Esophagus (tissue), 2 donors: ENCODE measurements around the gene VPS4A. TPM values are rescaled to one million over a fixed set of nuclear protein-coding genes. Genes with fewer than 3 reads are reported as not detected.

ENCODE experiments used
- H3K27ac ChIP-seq, 2 donors: one replicate each; pipeline ENCODE4 v1.5.1; 2013; ENCODE audit warnings: low read depth in 2 of 2, mild to moderate bottlenecking in 2 of 2, inconsistent platforms in 1 of 2, low read length in 1 of 2, moderate library complexity in 1 of 2
- H3K27me3 ChIP-seq, 2 donors: one replicate each; pipeline ENCODE4 v1.6.1; 2013; ENCODE audit warnings: low read length in 2 of 2, control low read depth in 1 of 2, mild to moderate bottlenecking in 1 of 2; ENCODE audit not compliant: insufficient read depth in 2 of 2, control insufficient read depth in 1 of 2
- H3K36me3 ChIP-seq, 2 donors: one replicate each; pipeline ENCODE4 v1.6.1; 2013; ENCODE audit warnings: low read length in 1 of 2; ENCODE audit not compliant: control insufficient read depth in 2 of 2, insufficient read depth in 2 of 2
- H3K4me1 ChIP-seq, 2 donors: one replicate each; pipeline ENCODE4 v1.6.1; 2013; ENCODE audit warnings: low read length in 1 of 2; ENCODE audit not compliant: control insufficient read depth in 2 of 2, insufficient read depth in 2 of 2
- H3K4me3 ChIP-seq, 2 donors: one replicate each; pipeline ENCODE4 v1.5.1; 2013; ENCODE audit warnings: low read length in 2 of 2, mild to moderate bottlenecking in 2 of 2, low read depth in 1 of 2, moderate library complexity in 1 of 2
- H3K9me3 ChIP-seq, 2 donors: one replicate each; pipeline ENCODE4 v1.6.1; 2013; ENCODE audit warnings: mild to moderate bottlenecking in 2 of 2, low read depth in 1 of 2, low read length in 1 of 2, moderate library complexity in 1 of 2; ENCODE audit not compliant: control insufficient read depth in 2 of 2, insufficient read depth in 1 of 2
- WGBS, 2 donors: extraction: QIAGEN DNeasy Blood & Tissue Kit; methylation state at CpG; one replicate each; pipeline ENCODE4 v1.1.7; 2013; 5-methylcytosine and 5-hydroxymethylcytosine counted together
- polyA plus RNA-seq, 2 donors: library from polyadenylated mRNA; stranded (reverse); fragments of 200-250 nt; gene quantifications; one replicate each; pipeline ENCODE4 v1.2.3, GENCODE V29; 2013
- donor health status: healthy with polysubstance abuse.
- donor health status: Bipolar disorder and iron deficiency.

Gene VPS4A
- 10 to 100 TPM; 24.1 to 24.4 TPM for polyA plus RNA-seq

DNA sequence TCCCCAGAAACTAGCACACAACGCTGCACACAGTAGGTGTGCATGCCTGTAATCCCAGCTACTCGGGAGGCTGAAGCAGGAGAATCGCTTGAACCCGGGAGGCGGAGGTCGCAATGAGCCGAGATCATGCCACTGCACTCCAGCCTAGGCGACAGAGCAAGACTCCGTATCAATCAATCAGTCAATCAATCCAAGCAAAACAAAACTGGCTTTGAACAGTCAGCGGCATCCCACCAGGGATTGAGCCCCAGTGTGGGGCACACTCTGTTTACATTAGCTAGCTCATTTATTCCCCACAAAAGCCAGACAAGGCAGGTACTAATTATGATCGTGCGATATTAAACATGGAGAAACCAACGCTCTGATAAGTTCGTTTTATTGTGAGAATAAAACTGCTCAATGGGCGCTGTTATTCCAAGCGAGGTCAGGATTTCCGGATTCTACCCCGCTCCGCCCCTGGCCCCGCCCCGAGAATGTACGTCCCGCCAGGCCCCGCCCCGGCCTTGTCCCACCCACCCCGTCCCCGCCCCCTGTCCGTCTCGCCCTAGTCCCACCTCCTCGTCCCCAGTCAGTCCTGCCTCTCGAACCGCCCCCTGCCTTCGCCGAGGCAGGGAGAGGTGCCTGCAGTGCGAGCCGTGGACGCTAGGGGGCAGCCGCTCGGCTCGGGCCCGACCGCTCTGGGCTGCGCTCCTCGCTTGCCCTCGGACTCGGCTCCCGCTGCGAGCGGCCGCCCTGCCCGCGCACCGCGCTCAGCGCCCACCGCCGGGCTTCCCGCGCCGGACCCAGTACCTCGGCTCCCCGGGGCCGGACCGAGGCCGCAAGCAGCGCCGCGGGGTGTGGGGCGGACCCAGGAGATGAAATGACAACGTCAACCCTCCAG lies at the start of gene VPS4A:
Gene VPS4A, plus strand, starts transcription at position 698 of the 880 bp plus-strand sequence. Its CDS starts 162 bp downstream, at position 860.
- Histone ChIP-seq H3K27ac (peak within 1 kb of the TSS; percentile 87 to 95), H3K4me3 (peak within 1 kb of the TSS; percentile 70 to 89), H3K27me3 (no peaks in the 10 kb centered on the region), H3K36me3 (peaks cover 2 to 10% of the 10 kb centered on the region in 2 donors), H3K9me3 (no peaks in the 10 kb centered on the region), H3K4me1 (peaks cover 0 to 3% of the 10 kb centered on the region in 2 donors)
- 8 to 9% methylated on average over 70 of the region's 70 CpGs for WGBS, 2 donors

DNA sequence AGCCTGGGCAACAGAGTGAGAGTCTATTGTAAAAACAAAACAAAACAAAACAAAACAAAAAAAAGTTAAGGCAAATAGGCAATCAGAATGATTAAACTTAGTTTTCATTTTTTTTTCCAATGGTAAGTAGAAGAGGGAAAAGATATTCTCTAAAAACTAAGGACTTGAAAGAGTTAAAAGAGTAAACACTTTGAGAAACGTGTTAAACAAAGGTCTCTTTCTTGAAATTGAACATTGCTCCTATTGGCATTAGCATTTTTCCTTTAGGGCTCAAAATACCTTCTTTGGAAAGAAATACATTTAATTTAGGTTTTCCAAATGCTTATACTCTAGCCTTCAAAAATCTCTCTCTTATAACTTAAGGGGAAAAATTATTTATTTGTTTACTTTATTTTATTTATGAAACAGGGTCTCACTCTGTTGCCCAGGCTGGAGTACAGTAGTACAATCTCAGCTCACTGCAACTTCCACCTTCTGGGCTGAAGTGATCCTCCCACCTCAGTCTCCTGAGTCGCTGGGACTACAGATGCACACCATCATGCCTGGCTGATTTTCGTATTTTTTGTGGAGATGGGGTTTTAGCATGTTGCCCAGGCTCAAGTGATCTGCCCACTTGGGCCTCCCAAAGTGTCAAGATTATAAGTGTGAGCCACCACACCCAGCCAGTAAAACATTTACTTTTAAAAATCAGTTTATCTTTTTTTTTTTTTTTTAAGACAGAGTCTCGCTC lies 44.7 kb upstream of the VPS4A start:
- Histone ChIP-seq H3K9me3 (no peaks in the 10 kb centered on the region), H3K36me3 (peaks cover 0 to 3% of the 10 kb centered on the region in 2 donors), H3K27ac (no peak overlapping the region), H3K4me3 (no peak overlapping the region), H3K27me3 (no peaks in the 10 kb centered on the region), H3K4me1 (no peaks in the 10 kb centered on the region)
- 55 to 73% methylated on average over 4 of the region's 4 CpGs for WGBS, 2 donors

- Histone ChIP-seq H3K4me3 (no peak overlapping the region), H3K9me3 (no peaks in the 10 kb centered on the region), H3K4me1 (no peaks in the 10 kb centered on the region), H3K27me3 (no peaks in the 10 kb centered on the region), H3K36me3 (peaks cover 0 to 3% of the 10 kb centered on the region in 2 donors), H3K27ac (no peak overlapping the region)
- 89 to 91% methylated on average over 4 of the region's 4 CpGs for WGBS, 2 donors
Observed at GRCh38 chr16:69267633-69268032, 43.5 kb upstream of the VPS4A start.

GRCh38 chr16:69270395-69270794 lies 40.8 kb upstream of the VPS4A start:
- WGBS, 2 donors, result 76 to 85% methylated on average over 3 of the region's 3 CpGs
- peaks cover 0 to 2% of the 10 kb centered on the region in 2 donors for H3K36me3 ChIP-seq
- no peaks in the 10 kb centered on the region for H3K27me3 ChIP-seq
- H3K4me3 ChIP-seq, result no peak overlapping the region
- H3K9me3 ChIP-seq, result no peaks in the 10 kb centered on the region
- H3K4me1 ChIP-seq, result no peaks in the 10 kb centered on the region
- H3K27ac ChIP-seq, result no peak overlapping the region

DNA sequence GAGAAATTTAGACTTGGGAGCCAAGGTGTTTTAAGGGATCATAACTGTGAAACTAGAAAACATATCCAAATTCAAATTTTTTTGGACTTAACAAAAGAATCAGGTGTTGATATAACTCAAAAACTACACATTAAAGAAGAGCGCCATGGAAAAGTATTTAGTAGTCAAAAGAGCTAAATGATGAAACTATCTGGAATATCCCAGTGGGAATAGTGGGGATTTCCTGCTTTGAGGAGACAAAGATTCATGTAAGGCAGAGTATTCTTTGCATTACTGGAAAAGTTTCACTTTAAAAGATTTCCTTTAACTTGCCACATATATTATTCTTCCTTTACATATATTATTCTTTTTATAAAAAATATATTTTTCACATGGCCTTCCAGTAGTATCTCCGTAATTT lies 40.3 kb upstream of the VPS4A start:
- WGBS, 2 donors, result 90 to 96% methylated on average over 2 of the region's 2 CpGs
- Histone ChIP-seq H3K27me3 (no peaks in the 10 kb centered on the region), H3K36me3 (peaks cover 0 to 2% of the 10 kb centered on the region in 2 donors), H3K4me3 (no peak overlapping the region), H3K27ac (no peak overlapping the region), H3K9me3 (no peaks in the 10 kb centered on the region), H3K4me1 (no peaks in the 10 kb centered on the region)

- Histone ChIP-seq H3K36me3 (peaks cover 0 to 2% of the 10 kb centered on the region in 2 donors), H3K4me3 (no peak overlapping the region), H3K4me1 (no peaks in the 10 kb centered on the region), H3K27ac (no peak overlapping the region), H3K27me3 (no peaks in the 10 kb centered on the region), H3K9me3 (no peaks in the 10 kb centered on the region)
- 76 to 88% methylated on average over 4 of the region's 4 CpGs for WGBS, 2 donors
Observed at GRCh38 chr16:69273009-69273408, 38.1 kb upstream of the VPS4A start.

GRCh38 chr16:69274699-69275235 lies 36.4 kb upstream of the VPS4A start:
- Histone ChIP-seq H3K4me3 (no peak overlapping the region), H3K27ac (no peak overlapping the region), H3K4me1 (no peaks in the 10 kb centered on the region), H3K9me3 (no peaks in the 10 kb centered on the region), H3K36me3 (peaks cover 0 to 2% of the 10 kb centered on the region in 2 donors), H3K27me3 (no peaks in the 10 kb centered on the region)
- WGBS, 2 donors, result 68 to 72% methylated on average over 4 of the region's 4 CpGs

DNA sequence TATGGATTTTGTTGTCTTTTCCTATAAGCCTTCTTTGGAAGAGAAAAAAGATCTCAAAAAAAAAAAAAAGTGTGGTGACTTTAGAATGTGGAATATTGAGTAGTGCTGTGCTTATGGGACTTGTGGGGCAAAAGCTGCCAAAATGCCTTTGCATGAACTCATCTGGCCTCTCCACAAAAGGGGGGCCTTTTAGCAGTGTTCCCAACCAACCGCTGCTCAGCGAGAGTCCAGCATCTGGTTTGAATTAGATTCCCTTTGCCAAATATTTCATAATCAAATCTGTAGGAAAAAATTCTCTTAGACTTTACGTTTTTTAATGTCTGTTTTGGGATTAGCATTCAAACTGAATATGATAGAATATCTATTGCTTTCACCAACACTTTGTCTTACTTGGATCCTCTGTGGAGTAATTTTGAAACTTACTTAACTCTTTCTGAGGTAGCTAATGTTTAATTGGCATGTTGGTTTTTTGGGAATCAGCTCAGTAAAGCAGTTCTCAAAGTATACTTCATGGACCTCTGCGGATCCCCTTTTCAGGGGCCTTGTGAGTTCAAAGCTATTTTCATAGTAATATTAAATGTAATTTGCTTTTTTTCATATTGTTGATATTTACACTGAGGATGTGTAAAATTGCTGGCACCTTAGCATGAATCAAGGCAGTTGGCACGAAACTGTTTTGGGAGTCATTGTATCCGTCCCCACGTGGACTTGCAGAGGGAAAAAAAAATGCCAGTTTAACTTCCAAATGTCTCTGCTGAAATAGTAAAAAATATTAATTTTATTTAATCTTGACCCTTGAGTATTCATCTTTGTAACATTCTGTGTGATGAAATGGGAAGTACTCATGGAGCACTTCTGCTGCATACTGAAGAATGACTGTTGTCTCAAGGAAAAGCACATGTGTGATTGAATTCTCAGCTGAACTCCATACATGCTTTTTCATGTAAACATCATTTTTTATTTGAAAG lies 34.7 kb upstream of the VPS4A start:
- no peaks in the 10 kb centered on the region for H3K9me3 ChIP-seq
- peak overlapping the region in 1 of 2 donors; percentile 6 for H3K27ac ChIP-seq
- H3K36me3 ChIP-seq, result peaks cover 0 to 2% of the 10 kb centered on the region in 2 donors
- H3K4me3 ChIP-seq, result no peak overlapping the region
- WGBS, 2 donors, result 41 to 50% methylated on average over 7 of the region's 7 CpGs
- no peaks in the 10 kb centered on the region for H3K4me1 ChIP-seq
- no peaks in the 10 kb centered on the region for H3K27me3 ChIP-seq

- Histone ChIP-seq H3K27ac (no peak overlapping the region), H3K9me3 (no peaks in the 10 kb centered on the region), H3K4me3 (no peak overlapping the region), H3K4me1 (no peaks in the 10 kb centered on the region), H3K36me3 (peaks cover 0 to 2% of the 10 kb centered on the region in 2 donors), H3K27me3 (no peaks in the 10 kb centered on the region)
- WGBS, 2 donors, result 63 to 78% methylated on average over 1 of the region's 1 CpG
Observed at GRCh38 chr16:69277413-69277812, 33.7 kb upstream of the VPS4A start.
